HUDEP-2 (cell line): ENCODE results near the gene CNTRL.
"Not testable (repeated sequence)": the region's sequence is repeated elsewhere in the genome, so short reads cannot be mapped to it uniquely, and the experiment has no call there.

ENCODE experiments used
- DNase-seq, 76 experiments: peaks; one replicate each; lab custom pipeline; 2025; ENCODE audit not compliant: unreplicated experiment in 76 of 76; lab: John Stamatoyannopoulos, UW

CNTRL gene

DNA sequence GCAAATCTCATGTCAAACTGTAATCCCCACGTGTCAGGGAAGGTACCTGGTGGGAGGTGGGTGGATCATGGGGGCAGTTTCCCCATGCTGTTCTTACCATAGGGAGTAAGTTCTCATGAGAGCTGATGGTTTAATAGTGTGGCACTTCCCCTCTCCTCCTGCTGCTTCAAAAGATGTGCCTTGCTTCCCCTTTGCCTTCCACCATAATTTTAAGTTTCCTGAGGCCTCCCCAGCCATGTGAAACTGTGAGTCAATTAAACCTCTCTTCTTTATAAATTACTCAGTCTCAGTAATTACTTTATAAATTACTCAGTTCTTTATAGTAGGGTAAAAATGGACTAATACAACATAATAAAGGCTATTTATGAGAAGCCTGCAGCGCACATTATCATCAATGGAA is 7.1 kb upstream of the CNTRL start:
- no peak for DNase-seq

DNA sequence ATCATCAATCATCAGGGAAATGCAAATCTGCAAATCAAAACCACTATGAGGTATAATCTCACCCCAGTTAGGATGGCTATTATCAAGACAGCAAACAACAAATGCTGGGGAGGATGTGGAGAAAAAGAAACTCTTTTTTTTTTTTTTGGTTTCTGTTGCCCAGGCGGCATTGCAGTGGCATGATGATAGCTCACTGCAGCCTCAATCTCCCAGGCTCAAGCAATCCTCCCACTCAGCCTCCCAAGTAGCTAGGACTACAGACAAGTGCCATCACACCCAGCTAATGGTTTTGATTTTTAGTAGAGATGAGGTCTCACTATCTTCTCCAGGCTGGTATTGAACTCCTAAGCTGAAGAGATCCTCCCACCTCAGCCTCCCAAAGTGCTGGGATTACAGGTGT is 5.4 kb upstream of the CNTRL start:
- DNase-seq, result peak in 3 of 76 experiments; percentile 3 to 27 (median 5)

DNA sequence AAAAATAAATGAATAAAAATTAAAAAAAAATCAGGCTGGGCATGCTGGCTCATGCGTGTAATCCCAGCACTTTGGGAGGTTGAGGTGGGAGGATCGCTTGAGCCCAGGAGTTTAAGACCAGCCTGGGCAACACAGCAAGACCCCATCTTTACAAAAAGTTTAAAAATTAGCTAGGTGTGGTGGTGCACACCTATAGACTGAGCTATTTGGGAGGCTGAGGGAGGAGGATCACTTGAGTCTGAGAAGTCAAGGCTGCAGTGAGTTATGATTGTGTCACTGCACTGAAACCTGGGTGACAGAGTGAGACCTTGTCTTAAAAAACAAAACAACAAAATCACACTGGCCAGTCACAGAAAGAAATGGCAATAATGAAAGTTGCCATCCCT is 3.4 kb upstream of the CNTRL start:
- DNase-seq, result no peak

DNA sequence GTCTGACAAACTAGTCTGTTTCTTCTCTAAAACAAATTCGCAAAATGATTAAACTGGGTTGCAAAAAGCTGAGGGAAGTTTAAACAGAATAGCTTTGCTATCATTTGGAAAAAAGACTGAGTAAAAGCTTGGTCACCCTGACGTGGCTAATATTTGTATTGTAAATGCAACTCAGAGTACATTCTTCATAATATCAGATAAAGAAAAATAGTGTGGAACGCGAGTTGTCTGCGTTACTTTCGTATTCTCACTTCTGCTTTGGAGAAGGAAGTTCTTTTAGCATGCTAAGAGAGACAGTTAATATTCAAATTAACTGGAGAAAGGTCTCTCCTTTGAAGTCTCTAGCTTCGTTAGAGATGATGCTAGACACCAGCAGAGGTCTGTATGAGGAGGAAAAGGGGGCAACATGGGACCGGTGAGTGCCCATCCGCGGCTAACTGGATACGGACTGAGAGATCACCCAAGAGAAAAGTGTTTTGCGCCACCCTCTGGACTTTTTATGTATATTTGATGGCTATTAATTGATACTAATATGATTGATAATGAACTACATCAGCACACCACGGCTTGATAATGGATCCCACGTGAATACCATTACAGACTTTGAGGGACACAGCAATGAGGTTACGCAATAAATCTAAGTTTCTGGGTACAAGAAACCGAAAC is 2.9 kb upstream of the CNTRL start:
- peak in 22 of 76 experiments; percentile 4 to 53 (median 18) for DNase-seq

DNA sequence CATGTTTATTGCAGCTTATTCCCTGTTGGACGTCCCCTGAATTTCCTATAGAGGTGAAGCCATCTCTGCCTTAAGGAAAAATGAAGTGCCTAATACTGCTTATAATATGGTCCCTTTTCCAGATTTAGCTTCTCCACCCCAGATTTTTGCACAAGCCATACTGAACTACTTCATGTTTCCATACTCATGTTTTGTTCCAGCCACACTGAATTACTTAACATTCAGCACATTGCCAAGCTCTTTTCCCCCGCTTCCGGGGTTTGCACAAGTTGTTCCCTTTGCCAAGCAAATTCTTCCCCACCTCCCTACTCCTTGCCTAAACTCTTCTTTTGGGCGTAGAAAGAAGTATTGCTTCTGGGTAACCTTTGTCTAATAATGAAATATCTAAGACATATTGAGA is 1.7 kb upstream of the CNTRL start:
- DNase-seq, result no peak

DNA sequence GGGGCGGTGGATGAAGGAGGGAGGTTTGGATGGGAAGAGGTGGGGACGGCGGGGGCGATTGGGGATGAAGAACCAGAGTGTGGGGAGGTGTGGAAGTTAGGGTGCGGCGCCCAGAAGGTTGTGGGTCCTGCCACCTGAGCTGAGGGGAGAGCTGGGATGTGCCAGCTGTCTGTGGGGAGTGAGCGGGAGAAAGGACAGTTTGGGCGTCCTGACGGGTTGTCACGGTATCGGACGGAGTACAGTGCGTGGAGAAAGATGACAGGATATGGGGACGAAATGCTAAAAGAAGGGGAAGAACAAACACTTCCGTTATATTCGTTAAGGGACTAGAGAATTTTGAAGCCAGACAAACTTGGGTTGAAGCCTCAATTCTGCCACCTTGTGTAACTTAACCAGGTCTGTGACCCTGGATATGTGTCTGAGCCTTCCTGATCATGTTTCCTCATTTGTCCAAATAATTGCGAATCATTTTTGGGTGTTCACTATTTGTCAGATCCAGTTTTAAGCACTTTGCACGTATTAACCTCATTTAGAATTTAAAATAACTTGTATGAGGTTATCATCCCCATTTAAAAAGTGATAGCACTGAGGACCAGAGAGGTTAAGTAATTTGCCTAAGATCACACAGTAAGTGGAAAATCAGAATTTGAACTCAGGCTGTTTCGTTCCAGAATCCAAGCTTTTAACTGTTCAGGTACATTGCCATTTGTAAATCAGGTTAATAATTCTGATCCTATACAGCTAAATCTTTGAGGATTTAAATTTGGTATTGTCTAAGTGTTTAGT is 689 bp downstream of the CNTRL start:
- peak in 8 of 76 experiments; percentile 27 to 72 (median 36) for DNase-seq

DNA sequence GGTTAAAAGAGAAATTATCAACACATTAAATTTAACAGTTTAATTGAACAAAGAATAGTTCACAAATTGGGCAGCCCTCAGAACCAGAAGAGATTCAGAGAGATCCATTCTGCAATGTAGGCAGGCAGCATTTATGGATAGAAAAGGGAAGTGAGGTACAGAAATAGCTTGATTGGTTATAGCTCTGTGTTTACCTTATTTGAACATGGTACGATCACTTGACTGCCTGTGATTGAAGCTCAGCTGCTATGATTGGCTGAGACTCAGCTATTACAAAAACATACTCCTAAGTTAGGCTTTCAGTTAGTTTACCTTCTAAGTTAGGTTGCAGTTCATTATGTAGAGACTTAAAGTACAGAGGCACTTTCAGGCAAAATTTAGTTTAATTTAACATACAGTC is 7.3 kb downstream of the CNTRL start:
- DNase-seq, result no peak

DNA sequence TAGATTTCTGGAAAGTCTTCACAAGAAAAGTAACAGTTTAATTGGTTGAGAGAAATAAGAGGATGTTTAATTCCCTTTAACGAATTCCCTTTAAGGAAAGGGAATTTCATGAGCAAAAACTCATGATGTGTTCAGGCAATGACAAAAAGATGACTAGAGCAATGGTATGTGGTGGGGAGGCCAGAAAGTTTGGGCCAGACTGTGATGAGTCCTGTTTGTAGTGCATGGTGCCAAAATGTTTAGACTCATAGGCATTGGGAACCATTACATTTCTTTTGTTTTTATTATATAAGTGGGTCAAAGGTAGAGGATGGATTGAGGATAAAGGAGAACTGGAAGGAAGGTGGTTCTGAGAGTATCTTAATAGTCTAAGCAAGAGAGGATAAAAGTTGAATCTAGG is 10.9 kb downstream of the CNTRL start:
- DNase-seq, result no peak

DNA sequence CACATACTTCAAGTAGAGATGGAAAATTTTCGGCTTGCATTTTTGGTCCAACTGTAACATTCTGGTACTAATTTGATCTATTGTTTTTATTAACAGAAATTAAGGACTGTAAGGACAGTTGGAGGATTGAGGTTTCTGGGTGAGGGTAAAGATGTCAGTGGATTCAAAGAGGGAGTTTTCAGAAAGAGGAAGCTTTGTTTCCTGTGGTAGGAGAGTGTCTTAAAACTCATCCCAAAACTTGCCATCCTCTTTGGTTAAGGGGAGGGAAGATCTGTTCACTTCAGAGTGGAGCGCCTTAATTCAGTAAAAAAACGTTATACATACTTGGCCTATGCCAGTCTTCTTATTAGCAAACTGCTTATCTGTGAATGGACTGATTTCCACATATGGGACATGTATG is 13.8 kb downstream of the CNTRL start:
- DNase-seq, result no peak

DNA sequence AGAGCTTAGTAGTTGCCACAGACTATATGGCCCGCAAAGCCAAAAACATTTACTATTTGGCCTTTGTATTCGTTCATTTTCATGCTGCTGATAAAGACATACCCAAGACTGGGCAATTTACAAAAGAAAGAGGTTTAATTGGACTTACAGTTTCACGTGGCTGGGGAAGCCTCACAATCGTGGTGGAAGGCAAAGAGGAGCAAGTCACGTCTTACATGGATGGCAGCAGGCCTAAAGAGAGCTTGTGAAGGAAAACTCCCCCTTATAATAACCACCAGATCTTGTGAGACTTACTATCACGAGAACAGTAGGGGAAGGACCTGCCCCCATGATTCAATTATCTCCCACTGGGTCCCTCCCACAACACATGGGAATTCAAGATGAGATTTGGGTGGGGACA is 16.0 kb downstream of the CNTRL start:
- DNase-seq, result peak in 4 of 76 experiments; percentile 0 to 25 (median 12)

DNA sequence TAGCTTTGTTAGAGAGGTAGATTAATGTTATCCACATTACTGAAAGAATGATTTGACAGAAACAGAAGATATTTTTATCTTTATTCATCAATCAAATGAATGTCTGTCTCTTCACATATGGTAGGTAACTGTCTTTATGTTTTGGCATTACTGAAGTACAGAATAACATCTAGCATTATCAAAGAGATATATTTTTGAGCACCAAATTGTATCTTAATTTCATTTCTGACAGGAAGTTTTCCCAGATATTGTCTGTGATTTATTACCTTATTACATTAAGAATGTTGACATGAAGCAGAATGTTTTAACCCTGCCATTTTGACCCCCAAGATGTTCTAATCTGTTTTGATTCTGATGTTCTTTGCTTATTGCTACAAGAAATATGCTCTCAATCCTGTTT is 20.3 kb downstream of the CNTRL start:
- DNase-seq, result no peak

DNA sequence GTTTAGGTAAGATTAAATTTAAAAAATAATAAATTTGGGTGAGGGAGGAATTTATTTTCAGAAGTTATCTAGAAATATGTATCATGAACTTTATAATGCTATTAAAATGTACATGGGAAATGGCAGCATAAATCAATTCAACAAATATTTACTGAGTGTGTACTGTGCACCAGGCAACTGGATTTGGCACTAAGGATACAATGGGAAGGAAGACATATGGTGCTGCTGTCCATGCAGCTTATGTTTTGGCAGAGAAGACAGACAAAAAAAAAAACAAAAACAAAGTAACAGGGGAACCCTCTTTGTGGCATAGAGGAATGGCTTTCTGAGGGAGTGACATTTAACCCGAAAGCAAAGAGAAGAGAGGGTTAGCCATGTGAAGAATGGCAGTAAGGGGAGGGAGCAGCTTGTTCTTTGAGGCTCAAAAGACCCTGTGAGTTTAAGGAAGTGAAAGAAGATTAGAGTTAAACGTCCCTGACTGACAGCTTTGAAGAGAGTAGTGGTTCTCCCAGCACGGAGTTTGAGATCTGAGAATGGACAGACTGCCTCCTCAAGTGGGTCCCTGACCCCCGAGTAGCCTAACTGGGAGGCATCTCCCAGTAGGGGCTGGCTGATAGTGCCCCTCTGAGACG is 23.9 kb downstream of the CNTRL start:
- no peak for DNase-seq

DNA sequence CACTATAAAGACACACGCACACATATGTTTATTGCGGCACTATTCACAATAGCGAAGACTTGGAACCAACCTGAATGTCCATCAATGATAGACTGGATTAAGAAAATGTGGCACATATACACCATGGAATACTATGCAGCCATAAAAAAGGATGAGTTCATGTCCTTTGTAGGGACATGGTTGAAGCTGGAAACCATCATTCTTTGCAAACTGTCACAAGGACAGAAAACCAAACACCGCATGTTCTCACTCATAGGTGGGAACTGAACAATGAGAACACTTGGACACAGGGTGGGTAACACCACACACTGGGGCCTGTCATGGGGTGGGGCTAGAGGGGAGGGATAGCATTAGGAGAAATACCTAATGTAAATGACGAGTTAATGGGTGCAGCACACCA is 29.3 kb downstream of the CNTRL start:
- DNase-seq, result not testable (repeated sequence)

DNA sequence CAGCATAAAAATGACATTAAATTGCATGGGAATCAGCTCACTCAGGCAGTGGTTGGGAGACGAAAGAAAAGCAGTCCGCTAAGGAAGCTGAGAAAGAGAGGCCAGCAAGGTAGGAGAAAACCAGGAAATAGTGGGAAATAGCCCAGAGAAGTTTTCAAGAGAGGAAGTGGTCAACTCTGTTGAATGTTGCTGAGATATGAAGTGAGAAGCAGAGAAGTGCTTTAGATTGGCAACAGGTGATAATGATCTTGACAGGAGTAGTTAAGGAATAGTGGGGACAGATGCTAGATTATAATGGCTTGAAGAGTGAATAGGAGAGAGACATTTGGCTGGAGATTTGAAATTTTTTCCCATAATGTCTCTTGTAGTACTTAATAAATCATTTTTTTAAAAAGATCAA is 30.8 kb downstream of the CNTRL start:
- no peak for DNase-seq

DNA sequence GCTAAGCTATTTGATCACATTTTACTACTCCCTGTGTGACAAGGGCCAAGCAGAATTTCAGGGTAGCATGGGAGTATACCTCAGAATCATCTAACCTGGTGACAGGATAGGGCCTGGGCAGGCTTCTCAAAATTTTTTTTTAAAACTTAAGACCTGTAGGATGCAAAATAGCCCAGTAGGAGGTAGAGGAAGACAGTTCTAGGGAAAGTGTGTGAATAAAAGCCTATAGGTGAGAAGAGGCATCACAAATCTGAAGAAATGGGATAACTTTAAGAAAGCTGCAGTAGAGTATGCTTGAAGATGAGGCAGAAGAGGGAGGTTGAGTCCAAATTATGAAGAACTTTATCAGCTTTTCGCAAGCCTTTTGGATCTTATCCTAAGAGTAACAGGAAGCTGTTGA is 32.3 kb downstream of the CNTRL start:
- DNase-seq, result peak in 2 of 76 experiments; percentile 5

DNA sequence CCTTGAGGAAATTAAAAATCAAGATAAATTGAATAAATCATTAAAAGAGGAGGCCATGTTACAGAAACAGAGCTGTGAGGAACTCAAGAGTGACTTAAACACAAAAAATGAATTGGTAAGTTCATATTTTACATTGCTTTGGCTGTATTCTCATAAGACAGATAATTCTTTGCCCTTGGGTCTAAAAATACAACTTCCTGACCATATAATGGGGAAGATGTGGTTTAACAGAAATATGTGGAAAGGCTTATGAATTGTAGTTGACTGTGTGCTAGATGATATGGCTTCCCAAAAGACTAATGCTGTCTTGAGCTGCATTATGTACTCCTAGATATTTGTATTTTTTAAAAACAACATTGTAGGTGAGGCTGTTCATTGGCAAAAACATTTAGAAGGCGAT is 33.1 kb downstream of the CNTRL start:
- DNase-seq, result no peak

DNA sequence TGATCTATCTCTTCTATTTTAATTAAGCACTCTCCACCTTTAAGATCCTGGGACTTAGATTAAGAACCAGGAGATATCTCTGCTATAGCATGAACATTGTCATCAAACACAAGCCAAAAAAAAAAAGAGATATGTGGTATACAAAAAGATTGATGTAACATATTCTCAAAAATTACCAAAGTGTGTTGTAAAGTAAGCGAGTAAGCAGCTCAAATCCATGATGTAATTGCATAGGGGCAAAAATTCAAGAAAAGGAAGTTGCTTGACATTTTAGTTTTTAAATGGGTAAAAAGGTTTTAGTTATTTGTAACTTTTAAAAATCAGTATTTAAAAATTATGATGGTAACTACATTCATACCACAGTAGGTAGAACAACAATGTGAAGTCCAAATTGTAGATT is 40.7 kb downstream of the CNTRL start:
- DNase-seq, result no peak

DNA sequence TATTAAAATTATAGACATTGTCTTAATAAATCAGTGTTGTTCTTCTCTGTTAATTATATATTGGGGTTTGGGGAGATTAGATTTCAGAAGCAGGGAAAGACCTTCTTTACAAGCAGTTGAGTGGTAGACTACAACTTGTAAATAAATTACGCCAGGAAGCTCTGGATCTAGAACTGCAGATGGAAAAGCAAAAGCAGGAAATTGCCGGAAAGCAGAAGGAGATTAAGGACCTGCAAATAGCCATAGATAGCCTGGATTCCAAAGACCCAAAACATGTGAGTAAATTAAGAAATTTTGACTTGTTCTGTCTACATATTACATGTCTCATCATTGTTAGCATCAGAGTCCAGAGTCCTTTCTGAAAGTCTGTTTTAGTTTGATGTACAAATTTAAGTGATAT is 43.5 kb downstream of the CNTRL start:
- DNase-seq, result no peak

DNA sequence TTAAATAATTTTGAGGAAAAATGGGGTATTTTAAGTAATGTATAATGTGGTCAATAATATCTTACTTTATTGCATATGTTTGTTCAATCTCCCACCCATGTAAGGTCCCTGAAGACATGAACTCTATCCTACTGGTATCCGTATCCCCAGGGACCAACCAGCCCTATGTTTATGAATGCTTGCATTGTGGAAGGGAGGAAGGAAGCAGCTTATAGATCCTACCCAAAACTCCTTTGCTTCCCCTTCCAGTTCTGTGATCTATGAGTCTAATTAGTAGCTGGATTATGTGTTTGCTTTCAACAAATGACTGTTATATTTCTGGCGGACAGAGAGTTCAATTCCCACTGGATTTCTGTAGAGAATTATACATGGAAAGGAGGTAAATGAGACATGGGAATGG is 45.6 kb downstream of the CNTRL start:
- no peak for DNase-seq

DNA sequence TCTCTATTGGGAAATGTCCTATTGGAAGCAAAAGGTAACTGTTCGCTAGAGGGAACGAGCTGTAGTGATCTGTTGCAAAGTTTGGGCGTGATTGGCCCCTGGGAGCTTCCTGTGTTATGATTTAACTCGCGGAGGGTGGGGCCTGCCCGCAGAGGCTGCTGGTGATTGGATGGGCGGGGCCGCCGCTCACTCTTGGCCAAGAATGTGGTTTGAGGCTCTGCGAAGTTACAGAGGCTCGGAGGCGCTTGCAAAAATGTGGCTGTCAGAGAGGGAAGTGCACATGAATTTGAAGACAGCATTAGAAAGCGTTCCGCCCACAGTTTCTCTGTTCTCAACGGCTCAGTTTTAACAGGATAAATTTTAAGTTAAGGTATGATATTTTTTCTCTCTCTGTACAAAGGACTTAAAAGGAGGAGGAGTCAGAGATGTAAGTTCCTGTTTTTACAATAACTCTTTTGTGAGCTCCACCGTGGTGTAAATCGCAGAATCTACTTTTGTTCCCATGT is 46.9 kb downstream of the CNTRL start:
- DNase-seq, result peak in 75 of 76 experiments; percentile 18 to 95 (median 87)

DNA sequence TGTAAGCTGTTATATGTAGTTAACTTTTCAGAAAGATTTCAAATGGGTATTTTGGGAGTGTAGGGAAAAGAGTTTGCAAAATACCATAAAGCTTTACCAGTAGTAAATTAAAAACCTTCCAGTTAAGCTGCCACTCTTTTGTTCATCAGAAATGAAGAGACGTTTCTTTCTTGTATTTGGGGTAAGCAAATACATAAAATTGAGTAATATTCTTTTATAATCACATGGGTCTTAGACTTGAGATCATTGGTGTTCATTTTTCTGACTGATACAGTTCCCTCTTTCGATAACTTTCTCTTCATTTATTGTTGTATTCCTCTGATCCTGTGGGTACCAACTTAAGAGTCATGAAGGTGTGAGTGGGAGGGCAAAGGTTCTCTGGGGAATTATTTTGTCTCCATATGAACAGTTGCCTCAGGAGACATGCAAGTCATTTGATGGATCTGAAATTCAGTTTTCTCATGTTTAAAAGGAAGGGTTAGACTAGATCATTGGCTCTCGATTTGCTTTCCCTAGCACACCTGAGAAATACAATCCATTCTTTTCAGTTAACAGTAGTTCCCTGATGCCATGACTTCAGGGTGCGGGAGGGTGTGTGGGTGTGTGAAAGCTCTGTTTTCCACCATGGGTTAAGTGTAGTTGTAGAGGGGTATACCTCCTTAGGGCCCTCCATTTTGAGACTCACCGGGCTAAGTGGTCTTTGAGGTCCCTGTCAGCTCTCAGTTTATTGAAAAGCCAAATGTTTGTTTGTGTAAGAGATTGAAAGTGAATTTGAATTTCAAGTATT is 47.7 kb downstream of the CNTRL start:
- DNase-seq, result no peak
